ENCODE data around the gene CDC42BPB.

Gene CDC42BPB

GRCh38 chr14:103097994-103098957 lies 40.9 kb upstream of the CDC42BPB start:
- Mint-ChIP-seq H3K27me3 (peaks cover 53% of the 10 kb centered on the region), H3K4me1 (no peaks in the 10 kb centered on the region), H3K9me3 (no peaks in the 10 kb centered on the region), H3K4me3 (no peak overlapping the region), H3K27ac (no peak overlapping the region), H3K36me3 (no peaks in the 10 kb centered on the region)
- no peak for DNase-seq
- CTCF ChIA-PET = interaction anchor here (4.5 kb wide), 1 partner anchor 8 kb away, joined by 30 read pairs; no protein-coding TSS in a partner anchor

GRCh38 chr14:103097244-103097993 lies 40.1 kb upstream of the CDC42BPB start:
- Mint-ChIP-seq H3K36me3 (no peaks in the 10 kb centered on the region), H3K27ac (no peak overlapping the region), H3K9me3 (no peaks in the 10 kb centered on the region), H3K4me3 (no peak overlapping the region), H3K27me3 (peaks cover 48% of the 10 kb centered on the region), H3K4me1 (no peaks in the 10 kb centered on the region)
- CTCF ChIA-PET = interaction anchor here (4.5 kb wide), 1 partner anchor 9 kb away, joined by 30 read pairs; no protein-coding TSS in a partner anchor
- DNase-seq = no peak

GRCh38 chr14:103096387-103096786 lies 39.0 kb upstream of the CDC42BPB start:
- H3K4me3 Mint-ChIP-seq = no peak overlapping the region
- no peak for DNase-seq
- peaks cover 44% of the 10 kb centered on the region for H3K27me3 Mint-ChIP-seq
- no peak overlapping the region for H3K27ac Mint-ChIP-seq
- no peaks in the 10 kb centered on the region for H3K4me1 Mint-ChIP-seq
- CTCF ChIA-PET = interaction anchor here (1.1 to 4.5 kb wide), 2 partner anchors 10 to 433 kb away, joined by 3 to 30 read pairs; no protein-coding TSS in a partner anchor
- H3K36me3 Mint-ChIP-seq = no peaks in the 10 kb centered on the region
- no peaks in the 10 kb centered on the region for H3K9me3 Mint-ChIP-seq

GRCh38 chr14:103095210-103095778 lies 37.9 kb upstream of the CDC42BPB start:
- Mint-ChIP-seq H3K36me3 (no peaks in the 10 kb centered on the region), H3K27me3 (peaks cover 43% of the 10 kb centered on the region), H3K27ac (no peak overlapping the region), H3K4me1 (peaks cover 3% of the 10 kb centered on the region), H3K9me3 (no peaks in the 10 kb centered on the region), H3K4me3 (no peak overlapping the region)
- no peak for DNase-seq
- CTCF ChIA-PET = interaction anchor here (0.6 to 4.5 kb wide), 3 partner anchors 11 to 196 kb away, joined by 3 to 30 read pairs (median 3); no protein-coding TSS in a partner anchor

GRCh38 chr14:103094406-103095209 lies 37.3 kb upstream of the CDC42BPB start, which contains the start of gene EXOC3L4:
TSS of gene EXOC3L4 (plus strand) at chr14:103094725. CDS start at chr14:103100220, 5,495 bp downstream.
- Mint-ChIP-seq H3K4me3 (no peak within 1 kb of the TSS), H3K36me3 (no peaks in the 10 kb centered on the region), H3K4me1 (peaks cover 3% of the 10 kb centered on the region), H3K27me3 (peaks cover 44% of the 10 kb centered on the region), H3K9me3 (no peaks in the 10 kb centered on the region), H3K27ac (no peak within 1 kb of the TSS)
- DNase-seq = no peak
- CTCF ChIA-PET = interaction anchor here (4.5 kb wide), 1 partner anchor 11 kb away, joined by 30 read pairs; no protein-coding TSS in a partner anchor

GRCh38 chr14:103093856-103094405 lies 36.6 kb upstream of the CDC42BPB start:
- Mint-ChIP-seq H3K27ac (no peak overlapping the region), H3K4me3 (no peak overlapping the region), H3K27me3 (peaks cover 50% of the 10 kb centered on the region), H3K36me3 (no peaks in the 10 kb centered on the region), H3K4me1 (peaks cover 3% of the 10 kb centered on the region), H3K9me3 (no peaks in the 10 kb centered on the region)
- CTCF ChIA-PET = interaction anchor here (4.5 kb wide), 1 partner anchor 12 kb away, joined by 30 read pairs; no protein-coding TSS in a partner anchor
- no peak for DNase-seq

- Mint-ChIP-seq H3K4me1 (peaks cover 3% of the 10 kb centered on the region), H3K27ac (no peak overlapping the region), H3K4me3 (peak overlapping the region; percentile 15), H3K9me3 (no peaks in the 10 kb centered on the region), H3K27me3 (peaks cover 56% of the 10 kb centered on the region), H3K36me3 (no peaks in the 10 kb centered on the region)
- CTCF ChIA-PET = interaction anchor here (1.0 kb wide), 1 partner anchor 397 kb away, joined by 3 read pairs; no protein-coding TSS in a partner anchor
- no peak for DNase-seq
Observed at GRCh38 chr14:103091883-103092222, 34.5 kb upstream of the CDC42BPB start.

- CTCF ChIA-PET = no interaction called here
- Mint-ChIP-seq H3K9me3 (no peaks in the 10 kb centered on the region), H3K27ac (no peak overlapping the region), H3K36me3 (no peaks in the 10 kb centered on the region), H3K4me3 (peak overlapping the region; percentile 21), H3K4me1 (peaks cover 3% of the 10 kb centered on the region), H3K27me3 (peaks cover 55% of the 10 kb centered on the region)
- peak; percentile 83 for DNase-seq
Observed at GRCh38 chr14:103091041-103091882, 33.9 kb upstream of the CDC42BPB start.

- no peaks in the 10 kb centered on the region for H3K36me3 Mint-ChIP-seq
- peak overlapping the region; percentile 21 for H3K4me3 Mint-ChIP-seq
- peaks cover 59% of the 10 kb centered on the region for H3K27me3 Mint-ChIP-seq
- CTCF ChIA-PET = no interaction called here
- H3K27ac Mint-ChIP-seq = no peak overlapping the region
- H3K4me1 Mint-ChIP-seq = peaks cover 3% of the 10 kb centered on the region
- DNase-seq = no peak
- no peaks in the 10 kb centered on the region for H3K9me3 Mint-ChIP-seq
Observed at GRCh38 chr14:103090481-103091020, 33.2 kb upstream of the CDC42BPB start.

GRCh38 chr14:103089386-103090335 lies 32.3 kb upstream of the CDC42BPB start:
- DNase-seq = no peak
- H3K27me3 Mint-ChIP-seq = peaks cover 65% of the 10 kb centered on the region
- no peaks in the 10 kb centered on the region for H3K36me3 Mint-ChIP-seq
- CTCF ChIA-PET = no interaction called here
- no peak overlapping the region for H3K4me3 Mint-ChIP-seq
- H3K4me1 Mint-ChIP-seq = peaks cover 3% of the 10 kb centered on the region
- H3K9me3 Mint-ChIP-seq = no peaks in the 10 kb centered on the region
- H3K27ac Mint-ChIP-seq = no peak overlapping the region

GRCh38 chr14:103088921-103089320 lies 31.6 kb upstream of the CDC42BPB start:
- peaks cover 65% of the 10 kb centered on the region for H3K27me3 Mint-ChIP-seq
- H3K4me3 Mint-ChIP-seq = no peak overlapping the region
- H3K4me1 Mint-ChIP-seq = peaks cover 3% of the 10 kb centered on the region
- DNase-seq = no peak
- CTCF ChIA-PET = no interaction called here
- no peak overlapping the region for H3K27ac Mint-ChIP-seq
- H3K9me3 Mint-ChIP-seq = no peaks in the 10 kb centered on the region
- H3K36me3 Mint-ChIP-seq = no peaks in the 10 kb centered on the region
